Umbilical cord (tissue), 2 donors: ENCODE data around the gene LETMD1. TPM values are rescaled to one million over a fixed set of nuclear protein-coding genes. Genes with fewer than 3 reads are reported as not detected.
A peak's percentile ranks its signal among the peaks of the same experiment; 100 is the strongest.

Experiments
- DNase-seq: peaks from one replicate; pipeline ENCODE4 v3.0.0-alpha.2; 2015; ENCODE audit warnings: low spot score
- total RNA-seq: library from RNA; depleted of rRNA; stranded (reverse); fragments of >200 nt; gene quantifications from one replicate; pipeline ENCODE4 v1.2.3, GENCODE V29; 2014; ENCODE audit warnings: low replicate concordance; ENCODE audit not compliant: insufficient read depth

LETMD1 gene
- total RNA-seq, 1 donor from 2014 or later, result 27.9 TPM

DNA sequence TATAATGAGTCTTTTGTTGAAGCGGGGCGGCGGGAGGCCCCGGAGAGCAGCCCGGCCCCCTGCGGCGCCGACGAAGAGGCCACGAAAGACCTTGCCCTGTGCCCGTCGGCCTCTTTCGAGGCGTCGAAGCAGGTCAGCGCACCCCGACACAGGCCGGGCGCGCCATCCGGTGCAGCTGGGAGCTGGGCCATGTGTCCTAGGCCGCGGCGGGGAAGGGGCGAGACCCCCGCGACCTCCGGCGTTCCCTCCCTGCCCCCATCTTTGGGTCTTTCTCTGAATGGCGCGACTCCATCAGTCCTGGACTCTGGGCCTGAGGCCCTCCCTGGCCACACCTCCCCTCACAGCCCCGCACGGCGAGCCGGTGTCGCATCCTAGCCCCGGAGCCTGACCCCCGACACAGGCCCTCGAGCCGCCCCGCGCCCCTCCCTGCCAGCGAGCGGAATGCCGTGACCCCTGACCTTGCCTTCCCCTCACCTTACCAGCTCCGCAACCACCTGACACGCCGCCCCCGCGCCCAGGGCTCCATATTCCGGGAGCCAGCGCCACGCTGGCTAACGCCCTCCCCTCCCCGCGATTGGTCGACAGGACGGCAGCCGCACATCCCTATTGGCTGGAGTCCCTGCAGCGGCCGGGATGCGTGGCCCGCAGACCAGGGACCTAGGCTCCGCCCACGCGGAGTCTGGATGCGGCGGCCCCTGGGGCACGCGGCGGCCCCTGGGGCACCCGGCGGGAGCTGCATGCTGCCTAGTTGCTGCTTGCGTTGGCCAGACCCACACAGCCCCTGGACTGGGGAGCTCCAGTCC lies 22.1 kb upstream of the LETMD1 start, which contains the start of gene SLC11A2:
Gene SLC11A2, minus strand, starts transcription at position 549 of the 803 bp plus-strand sequence. CDS start 15,656 bp downstream, outside the sequence.
- peak; percentile 97 for DNase-seq

DNA sequence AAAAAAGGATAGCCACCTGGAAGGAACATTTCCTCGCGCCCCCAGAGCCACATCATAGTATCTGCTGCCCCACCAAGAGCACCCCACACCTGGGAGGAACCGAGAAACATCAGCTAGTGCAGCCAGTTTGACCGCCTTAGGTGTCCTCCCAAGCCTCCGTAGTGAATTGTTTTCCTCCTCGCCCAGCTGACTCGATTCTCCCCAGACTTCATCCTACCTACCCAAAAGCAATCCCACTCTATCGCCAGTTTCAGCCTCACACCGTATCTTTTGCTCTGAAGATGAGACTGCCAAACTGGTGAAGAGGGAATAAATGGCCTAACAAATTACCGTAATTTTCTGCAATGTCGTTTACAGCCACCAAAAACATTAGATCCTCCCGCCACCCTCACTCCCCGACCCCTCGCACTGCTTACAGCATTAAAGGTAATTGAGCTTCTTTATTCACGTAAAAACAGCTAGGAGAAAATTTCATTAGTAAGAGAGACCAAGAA lies 20.7 kb upstream of the LETMD1 start:
- DNase-seq, result no peak

DNA sequence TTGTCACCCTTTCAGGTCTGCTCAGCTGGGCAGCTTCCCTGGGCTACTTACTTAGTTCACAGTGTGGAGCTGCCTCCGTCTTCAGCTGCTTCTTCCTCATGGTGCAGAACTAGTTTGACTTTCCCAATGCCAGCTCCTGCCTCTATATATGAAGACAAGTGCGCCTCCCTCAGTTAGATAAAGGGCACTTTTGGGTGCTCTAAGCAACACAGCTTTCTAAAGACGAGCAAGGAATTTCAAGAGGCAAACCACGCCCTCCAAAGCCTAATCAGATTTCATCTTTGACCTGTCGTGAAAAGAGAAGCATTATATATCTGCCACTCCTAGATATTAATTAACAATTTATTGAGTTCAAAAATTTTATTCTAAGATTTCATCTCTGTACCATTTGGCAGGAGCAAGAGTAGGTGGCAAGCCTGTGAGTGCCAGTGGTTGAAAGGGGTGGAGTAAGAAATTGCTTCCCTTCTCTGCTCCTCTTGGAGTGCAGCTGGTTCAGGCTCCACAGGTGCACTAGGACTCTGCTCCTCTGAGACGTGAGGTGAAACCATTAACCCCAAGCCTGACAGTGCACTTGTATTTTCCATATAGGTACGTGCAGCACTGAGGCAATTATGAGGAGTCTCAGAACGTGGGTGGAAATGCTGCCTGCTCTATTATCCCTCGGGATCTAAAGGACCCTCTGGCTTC lies 19.9 kb upstream of the LETMD1 start:
- DNase-seq, result peak; percentile 50

DNA sequence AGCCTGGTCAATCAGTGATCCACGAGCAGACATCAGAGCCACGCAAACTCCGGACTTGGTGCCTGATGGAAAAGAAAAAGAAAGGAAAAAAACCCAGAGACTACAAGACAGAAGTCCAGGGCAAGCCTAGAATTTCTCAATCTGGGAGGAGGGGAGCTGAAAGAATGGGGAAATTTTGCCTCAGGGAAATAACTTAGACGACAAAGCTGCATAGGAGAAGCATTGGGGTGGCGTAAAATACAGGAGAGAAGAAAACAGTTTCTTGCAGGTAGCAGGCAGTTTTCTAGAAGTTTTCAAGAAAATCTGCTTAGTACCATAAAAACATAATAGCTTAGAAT lies 19.3 kb upstream of the LETMD1 start:
- DNase-seq, result no peak

DNA sequence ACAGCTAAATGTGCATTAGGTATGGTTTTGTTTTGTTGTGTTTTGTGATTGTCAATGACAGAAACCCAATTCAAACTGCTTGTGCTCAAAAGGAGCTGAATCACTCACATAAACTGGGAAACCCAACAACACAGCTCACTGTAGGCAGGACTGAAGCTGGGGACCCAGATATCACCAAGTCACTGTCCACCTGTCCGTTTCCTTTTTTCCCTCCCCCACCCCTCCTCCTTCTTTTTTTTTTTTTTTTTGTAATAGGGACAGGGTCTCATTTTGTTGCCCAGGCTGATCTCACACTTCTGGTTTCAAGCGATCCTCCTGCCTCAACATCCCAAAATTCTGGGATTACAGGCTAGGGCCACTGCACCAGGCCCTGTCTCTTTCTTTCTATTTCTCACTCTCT lies 15.1 kb upstream of the LETMD1 start:
- DNase-seq, result no peak

DNA sequence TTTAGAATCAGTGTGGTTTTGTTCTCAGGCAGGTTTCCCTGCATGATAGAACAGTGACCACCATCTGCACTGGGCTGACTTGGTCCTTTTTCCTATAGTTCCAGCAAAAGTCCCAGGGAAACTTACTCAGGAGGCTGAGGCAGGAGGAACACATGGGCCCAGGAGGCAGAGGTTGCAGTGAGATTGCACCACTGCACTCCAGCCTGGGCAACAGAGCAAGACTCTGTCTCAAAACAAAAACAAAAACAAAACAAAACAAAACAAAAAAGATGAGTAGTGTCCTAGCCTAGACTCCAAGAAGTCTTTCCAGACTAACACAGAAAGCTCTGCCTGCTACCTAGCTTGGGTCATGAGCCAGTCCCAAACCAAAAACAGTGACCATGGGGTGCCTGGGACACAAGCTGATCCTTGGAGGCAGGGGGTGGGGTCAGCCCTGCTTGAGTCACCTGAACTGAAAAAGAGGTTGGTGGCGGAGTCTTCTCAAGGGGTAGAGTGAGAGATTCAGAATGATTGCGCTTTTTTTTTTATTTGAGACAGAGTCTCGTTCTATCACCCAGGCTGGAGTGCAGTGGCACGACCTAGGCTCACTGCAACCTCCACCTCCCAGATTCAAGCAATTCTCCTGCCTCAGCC lies 14.6 kb upstream of the LETMD1 start:
- no peak for DNase-seq

DNA sequence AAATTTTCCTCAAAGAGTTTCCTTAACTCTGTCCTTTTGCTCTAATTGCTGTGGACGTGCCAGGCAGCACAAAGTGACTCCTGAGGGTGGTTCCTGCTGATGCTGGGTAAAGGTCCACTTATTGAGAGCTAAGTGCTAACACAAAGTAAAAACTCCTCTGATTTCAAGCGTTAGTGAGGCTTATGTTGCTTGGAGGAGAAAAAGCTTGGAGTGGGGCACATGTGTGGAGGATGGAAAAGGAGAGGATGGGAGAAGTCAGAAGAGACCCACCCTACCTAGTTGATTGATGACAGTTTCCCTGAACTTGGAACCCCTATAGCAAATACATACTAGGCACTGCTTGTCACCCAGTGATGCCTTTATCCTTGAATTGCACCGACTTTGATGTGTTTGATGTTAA lies 11.8 kb upstream of the LETMD1 start:
- DNase-seq, result no peak

DNA sequence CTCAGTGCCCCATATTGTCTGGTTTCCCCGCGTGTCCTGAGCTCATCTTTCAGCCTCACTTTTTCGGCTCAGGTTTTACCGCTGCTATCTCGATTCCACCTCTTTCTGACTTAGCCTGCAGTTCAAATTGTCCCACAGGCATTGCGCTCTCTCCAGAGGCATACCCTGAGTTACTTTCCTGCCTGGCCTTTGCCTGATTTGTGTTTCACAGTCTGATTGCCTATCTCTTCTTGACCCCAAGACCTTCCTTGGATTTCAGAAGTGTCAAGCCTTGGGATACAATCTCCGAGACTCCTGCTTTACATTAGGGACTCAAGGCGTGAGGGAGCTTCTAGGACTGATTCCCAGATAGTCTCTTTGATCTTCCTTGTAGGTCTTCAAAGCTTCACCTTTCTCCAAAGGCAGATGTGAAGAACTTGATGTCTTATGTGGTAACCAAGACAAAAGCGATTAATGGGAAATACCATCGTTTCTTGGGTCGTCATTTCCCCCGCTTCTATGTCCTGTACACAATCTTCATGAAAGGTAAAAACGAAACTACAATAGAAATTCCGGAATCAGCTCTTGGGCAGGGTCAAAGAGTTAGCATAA lies 629 bp downstream of the LETMD1 start:
- DNase-seq, result no peak

DNA sequence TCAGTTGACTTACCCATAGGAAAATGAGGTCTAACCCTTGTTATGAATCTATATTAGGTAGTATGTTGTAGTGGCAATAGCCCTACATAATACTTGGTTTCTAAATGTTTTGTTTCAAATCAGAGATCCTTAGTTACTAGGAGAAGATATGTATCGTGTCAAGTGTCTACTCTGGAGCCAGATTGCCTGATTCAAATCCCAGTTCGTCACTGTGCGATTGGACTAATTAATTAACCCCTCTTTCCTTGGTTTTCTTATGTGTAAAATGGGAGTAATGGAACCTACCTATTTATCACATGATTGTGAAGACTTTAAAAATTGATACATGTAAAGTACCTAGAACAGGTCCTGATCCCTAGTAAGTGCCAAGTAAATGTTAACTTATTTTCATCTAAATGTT lies 1.4 kb downstream of the LETMD1 start:
- DNase-seq, result no peak

DNA sequence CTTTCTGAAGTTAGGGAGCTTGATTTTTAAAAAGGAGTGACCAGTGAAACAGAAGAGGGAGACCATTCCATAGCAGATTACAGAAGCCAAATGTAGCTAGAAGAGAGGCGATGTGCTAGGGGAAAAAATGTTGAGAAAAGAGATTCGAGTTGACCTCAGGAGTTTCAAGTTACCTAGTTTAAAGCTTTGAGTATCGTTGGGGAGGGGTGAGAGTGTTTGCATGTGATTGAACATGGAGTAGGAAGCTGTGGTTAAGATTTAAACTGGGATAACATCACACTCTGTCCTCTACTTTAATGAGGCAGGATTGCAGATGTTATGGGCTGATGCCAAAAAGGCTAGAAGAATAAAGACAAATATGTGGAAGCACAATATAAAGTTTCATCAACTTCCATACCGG lies 3.7 kb downstream of the LETMD1 start:
- DNase-seq, result no peak

DNA sequence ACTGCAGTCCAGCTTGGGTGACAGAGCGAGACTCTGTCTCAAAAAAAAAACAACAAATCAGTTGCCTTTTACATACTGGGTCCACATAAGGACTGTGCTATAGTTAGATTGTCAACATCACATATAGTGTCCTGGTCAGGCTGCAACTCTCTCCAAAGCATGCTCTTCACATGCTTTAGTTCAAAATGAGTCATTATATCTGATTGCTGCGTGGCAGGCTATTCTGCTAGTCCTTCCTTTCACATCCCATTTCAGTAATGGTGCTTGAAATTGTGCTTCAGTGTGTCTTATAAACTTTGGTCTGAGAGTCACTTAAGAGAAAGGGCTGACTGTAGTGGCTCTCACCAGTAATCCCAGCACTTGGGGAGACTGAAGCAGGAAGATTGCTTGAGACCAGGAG lies 6.9 kb downstream of the LETMD1 start:
- no peak for DNase-seq

DNA sequence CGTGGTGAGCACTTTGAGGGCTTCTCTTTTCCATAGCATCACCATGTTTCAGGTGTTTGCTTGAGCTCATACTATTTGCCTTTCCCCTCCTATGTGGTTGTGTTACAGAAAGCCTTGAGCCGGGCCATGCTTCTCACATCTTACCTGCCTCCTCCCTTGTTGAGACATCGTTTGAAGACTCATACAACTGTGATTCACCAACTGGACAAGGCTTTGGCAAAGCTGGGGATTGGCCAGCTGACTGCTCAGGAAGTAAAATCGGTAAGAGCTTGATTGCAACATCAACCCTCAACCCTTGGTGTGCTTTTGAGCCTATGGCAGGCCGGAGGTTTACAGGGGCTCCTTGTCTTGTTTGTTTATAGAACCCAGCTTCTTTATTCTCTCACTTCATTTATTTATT lies 8.1 kb downstream of the LETMD1 start:
- no peak for DNase-seq

DNA sequence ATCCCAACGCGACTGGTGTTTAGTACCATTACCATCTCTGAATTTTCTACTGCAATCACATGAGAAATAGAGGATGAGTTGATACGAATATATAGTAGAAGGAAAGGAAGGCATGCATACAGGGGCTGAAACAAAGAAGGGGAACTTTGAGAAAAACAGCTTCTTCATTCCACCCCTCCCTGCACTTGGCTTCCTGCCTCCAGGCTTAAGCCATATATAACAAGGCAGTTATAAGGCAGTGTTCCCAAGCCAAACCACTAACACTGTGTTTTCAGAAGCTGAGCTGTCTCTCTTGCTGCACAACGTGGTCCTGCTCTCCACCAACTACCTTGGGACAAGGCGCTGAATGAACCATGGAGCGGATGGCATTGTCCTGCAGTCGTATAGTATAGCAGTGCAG lies 11.0 kb downstream of the LETMD1 start:
- DNase-seq, result peak; percentile 8

DNA sequence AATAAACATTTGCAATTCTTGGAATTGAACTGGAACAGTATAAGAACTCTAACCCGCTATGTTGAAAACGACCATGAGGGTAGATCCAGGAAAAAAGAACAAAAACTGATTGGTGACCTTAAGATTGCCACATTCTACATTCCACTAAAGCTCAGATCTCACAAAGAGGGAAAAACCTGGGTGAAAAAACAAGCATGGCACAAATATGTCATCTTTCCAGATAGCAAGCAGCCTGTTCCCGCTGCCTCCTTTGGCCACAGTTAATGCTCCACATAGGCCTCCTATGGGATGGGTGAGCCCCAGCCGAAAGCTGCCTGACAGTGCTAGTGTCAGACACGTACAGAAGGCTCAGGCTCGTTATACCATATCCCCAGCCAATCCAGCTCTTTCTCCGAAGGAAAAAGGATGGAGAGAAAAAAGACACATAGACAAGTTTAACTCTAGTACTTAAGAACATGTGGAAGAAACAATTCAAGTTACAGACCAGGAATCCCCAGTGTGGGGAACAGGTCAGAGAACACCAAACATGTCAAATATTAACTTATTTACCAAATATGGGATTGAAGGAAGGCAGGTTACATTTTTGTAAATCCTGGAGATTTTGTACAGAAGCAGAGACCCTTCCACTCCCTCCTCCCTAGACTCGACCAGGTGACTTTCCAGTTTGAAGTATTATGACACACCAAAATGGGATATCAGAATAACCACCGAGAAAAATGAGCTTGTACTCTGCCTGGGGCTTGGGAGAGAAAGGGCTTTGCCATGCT lies 14.7 kb downstream of the LETMD1 start:
- no peak for DNase-seq

DNA sequence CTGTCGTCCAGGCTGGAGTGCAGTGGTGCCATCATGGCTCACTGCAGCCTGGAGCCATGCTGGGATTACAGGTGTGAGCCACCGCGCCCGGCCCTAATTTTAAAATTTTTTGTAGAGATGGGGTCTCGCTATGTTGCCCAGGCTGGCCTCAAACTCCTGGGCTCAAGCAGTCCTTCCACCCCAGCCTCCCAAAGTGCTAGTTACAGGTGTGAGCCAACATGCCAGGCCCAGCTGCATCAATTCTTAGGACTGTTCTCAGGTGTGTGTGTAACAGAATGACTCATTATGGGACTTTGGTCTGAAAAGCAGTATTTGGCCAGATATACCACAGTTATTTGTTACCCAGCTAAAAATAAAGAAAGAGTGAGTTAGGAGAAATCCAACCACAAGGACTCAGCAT lies 17.4 kb downstream of the LETMD1 start:
- DNase-seq, result no peak

DNA sequence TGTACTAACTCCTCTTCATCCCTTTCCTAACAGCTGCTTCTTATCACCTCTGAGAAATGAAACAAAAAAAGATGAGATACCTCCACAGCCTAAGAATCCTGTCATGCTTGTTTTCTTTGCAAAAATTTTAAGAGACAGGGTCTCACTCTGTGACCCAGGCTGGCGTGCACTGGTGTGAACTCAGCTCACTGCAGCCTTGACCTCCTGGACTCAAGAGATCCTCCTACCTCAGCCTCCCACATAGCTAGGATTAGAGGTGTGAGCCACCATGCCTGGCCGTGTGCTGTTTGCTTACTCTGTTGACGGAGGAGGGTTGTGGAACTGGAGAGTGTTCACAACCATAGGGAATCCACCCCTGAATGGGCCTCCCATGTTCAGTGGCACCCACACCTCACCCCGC lies 19.1 kb downstream of the LETMD1 start:
- DNase-seq, result no peak

DNA sequence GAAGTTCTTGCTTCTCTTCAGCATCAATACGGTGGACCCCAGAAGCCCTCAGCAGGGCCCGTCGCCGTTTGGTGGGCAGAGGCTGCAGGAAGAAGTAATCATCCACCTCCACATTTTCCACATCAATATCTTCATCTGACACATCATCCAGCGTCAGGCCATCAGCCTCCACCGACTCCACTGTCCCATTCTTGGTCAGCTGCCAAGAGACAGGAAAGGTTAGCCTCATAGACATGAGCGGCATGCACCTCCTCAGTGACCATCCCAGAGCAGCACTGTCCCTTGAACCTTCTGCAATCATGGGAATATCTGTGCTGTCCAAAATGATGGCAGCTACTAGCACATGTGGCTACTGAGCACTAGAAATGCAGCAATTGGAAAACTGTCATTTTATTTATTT lies 19.6 kb downstream of the LETMD1 start:
- DNase-seq, result no peak

DNA sequence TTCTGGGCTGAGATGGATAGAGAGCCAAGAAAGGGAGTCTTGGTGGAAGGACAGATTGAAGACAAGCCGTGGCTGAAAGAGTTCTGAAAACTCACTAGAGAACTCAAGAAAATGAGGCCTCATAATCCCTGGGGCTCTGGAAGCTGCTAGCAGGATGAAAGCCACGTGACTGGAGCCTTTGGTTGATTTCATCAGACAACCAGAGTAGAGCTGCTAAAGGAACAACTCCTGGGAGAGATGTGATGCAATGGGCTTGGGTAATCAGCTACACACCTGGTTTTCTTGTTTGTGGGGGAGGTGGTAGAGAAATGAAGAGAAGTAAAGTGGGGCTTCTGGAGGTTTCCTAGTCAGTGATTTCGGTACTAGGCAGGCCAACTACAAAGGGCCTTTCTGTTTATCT lies 21.9 kb downstream of the LETMD1 start:
- DNase-seq, result peak; percentile 93

DNA sequence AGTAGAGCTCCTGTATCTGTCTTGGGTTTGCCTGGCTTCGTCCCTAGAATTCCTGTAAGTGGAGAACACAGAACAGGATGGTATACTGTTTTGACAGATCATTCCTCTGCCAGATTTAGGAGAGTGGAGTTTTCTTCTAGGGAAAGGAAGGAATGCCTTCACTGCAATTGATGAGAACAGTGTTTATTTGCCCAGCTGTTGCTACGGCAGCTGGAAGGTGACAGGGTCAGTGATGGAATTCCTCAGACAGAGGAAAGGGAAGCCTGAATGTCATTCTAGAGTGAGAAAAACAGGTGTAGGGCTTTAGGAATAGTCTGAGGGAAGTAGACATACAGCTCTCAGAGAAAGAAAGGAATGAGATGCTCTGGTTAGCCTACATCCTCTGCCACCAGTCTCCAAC lies 23.5 kb downstream of the LETMD1 start:
- DNase-seq, result no peak

DNA sequence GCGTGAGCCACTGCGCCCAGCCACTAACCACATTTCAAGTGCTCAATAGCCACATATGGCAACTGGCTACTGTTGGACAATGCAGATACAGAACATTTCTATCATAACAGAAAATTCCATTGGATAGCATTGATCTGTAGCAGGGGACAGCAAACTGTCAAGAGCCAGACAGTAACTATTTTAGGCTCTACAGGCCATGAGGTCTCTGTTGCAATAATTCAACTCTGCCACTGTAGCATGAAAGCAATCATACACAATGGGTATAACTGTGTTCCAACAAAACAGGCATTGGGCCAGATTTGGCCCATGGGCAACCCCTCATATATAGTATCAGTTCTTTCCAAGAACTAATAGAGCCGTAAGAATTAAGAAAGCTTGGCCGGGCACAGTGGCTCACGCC lies 27.3 kb downstream of the LETMD1 start:
- DNase-seq, result no peak

DNA sequence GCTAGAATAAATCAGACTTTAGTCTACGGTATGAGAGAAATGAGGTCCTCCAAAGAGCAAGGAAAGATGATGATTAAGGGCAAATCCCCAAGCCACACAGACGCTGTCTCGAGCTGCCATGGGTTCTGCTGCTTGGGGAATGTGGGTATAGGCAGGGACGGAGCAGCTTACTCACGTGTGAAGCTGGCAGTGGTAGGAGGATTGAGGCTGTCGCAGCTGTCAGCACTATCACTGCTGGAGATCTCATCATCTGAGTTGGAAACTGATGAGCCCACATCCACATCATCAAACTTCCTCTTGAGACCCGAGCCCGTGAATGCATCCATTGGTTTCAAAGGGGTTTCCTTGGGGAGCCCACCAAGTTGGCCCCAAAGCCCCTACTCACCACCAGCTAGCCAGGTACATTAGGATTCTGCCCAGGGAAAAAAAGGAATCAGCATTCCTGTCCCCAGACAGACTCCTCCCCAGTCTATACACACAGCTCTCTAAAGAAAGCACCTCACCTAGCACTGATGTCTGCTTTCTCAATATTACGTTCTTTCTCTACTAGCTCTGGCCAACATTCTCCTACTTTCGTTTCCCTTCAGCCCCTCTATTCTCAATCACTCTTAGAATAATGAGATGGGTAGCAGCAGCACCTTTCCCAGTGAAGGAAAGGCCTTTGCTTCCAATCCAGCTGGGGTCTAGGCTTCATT lies 28.3 kb downstream of the LETMD1 start:
- no peak for DNase-seq
